Hepatocyte (in vitro differentiated cells): ENCODE data around the gene SGTA. TPM values are rescaled to one million over a fixed set of nuclear protein-coding genes. Genes with fewer than 3 reads are reported as not detected.

Experiments
- DNase-seq: peaks from one replicate; pipeline ENCODE4 v3.0.0-alpha.2; 2016; ENCODE audit warnings: low spot score
- H2AFZ ChIP-seq: fragments of 200-600 bp; sonication (generic); 2 replicates; pipeline ENCODE4 v1.6.0; 2016; ENCODE audit warnings: antibody characterized with exemption, mild to moderate bottlenecking
- H3K27ac ChIP-seq: fragments of 200-600 bp; sonication (generic); 2 replicates; pipeline ENCODE4 v1.5.1; 2016; ENCODE audit warnings: mild to moderate bottlenecking
- H3K27me3 ChIP-seq: fragments of 200-600 bp; sonication (generic); 2 replicates; pipeline ENCODE4 v1.6.1; 2016
- H3K36me3 ChIP-seq: fragments of 200-600 bp; sonication (generic); replicated peaks from 2 replicates; pipeline ENCODE4 v1.5.1; 2016; ENCODE audit warnings: low read depth; ENCODE audit not compliant: insufficient read depth
- H3K4me1 ChIP-seq: fragments of 200-600 bp; sonication (generic); 2 replicates; pipeline ENCODE4 v1.5.1; 2016; ENCODE audit warnings: mild to moderate bottlenecking, moderate library complexity; ENCODE audit not compliant: insufficient read depth
- H3K4me2 ChIP-seq: fragments of 200-600 bp; sonication (generic); 2 replicates; pipeline ENCODE4 v1.6.0; 2016
- H3K4me3 ChIP-seq: fragments of 200-600 bp; sonication (generic); 2 replicates; pipeline ENCODE4 v1.5.1; 2016; ENCODE audit warnings: mild to moderate bottlenecking
- H3K79me2 ChIP-seq: fragments of 200-600 bp; sonication (generic); 2 replicates; pipeline ENCODE4 v1.6.0; 2017; ENCODE audit warnings: mild to moderate bottlenecking
- H3K9me2 ChIP-seq: fragments of 200-600 bp; sonication (generic); replicated peaks from 2 replicates; pipeline ENCODE4 v1.6.0; 2017; ENCODE audit warnings: mild to moderate bottlenecking; ENCODE audit not compliant: insufficient read depth
- H3K9me3 ChIP-seq: fragments of 200-600 bp; sonication (generic); 2 replicates; pipeline ENCODE4 v1.5.1; 2016; ENCODE audit warnings: low read depth, mild to moderate bottlenecking
- H4K20me1 ChIP-seq: fragments of 200-600 bp; sonication (generic); 2 replicates; pipeline ENCODE4 v1.6.0; 2016; ENCODE audit warnings: mild to moderate bottlenecking; ENCODE audit not compliant: insufficient read depth, poor library complexity, severe bottlenecking
- EZH2 ChIP-seq: fragments of 200-600 bp; sonication (generic); IDR thresholded peaks from 2 replicates; pipeline ENCODE4 v1.6.1; 2016; ENCODE audit warnings: antibody characterized with exemption, mild to moderate bottlenecking, borderline replicate concordance
- EZH2phosphoT487 ChIP-seq: fragments of 200-600 bp; sonication (generic); IDR thresholded peaks from one replicate; pipeline ENCODE4 v1.6.1; 2018; ENCODE audit warnings: antibody characterized with exemption, mild to moderate bottlenecking, low read depth, moderate library complexity; ENCODE audit not compliant: unreplicated experiment, severe bottlenecking
- WGBS: methylation state at CpG from one replicate; pipeline ENCODE4 v1.1.6; 2016; ENCODE audit warnings: low lambda C conversion rate; ENCODE audit errors: missing lambda C conversion rate; 5-methylcytosine and 5-hydroxymethylcytosine counted together
- polyA plus RNA-seq: library from polyadenylated mRNA; unstranded; fragments of >200 nt; fragmentation: Nextera tagmentation; extraction: Ambion mirVana; gene quantifications from 2 replicates; pipeline ENCODE4 v1.2.1, GENCODE V29; 2016
- total RNA-seq: library from RNA; depleted of rRNA; stranded (reverse); fragments of >200 nt; gene quantifications from 2 replicates; pipeline ENCODE4 v1.2.3, GENCODE V29; 2014
- TF ChIP-seq, protein P1 (sequence below): fragments of 200-600 bp; sonication (generic); IDR thresholded peaks from 2 replicates; pipeline ENCODE4 v1.5.1; 2016; ENCODE audit warnings: antibody characterized with exemption, mild to moderate bottlenecking; ENCODE audit not compliant: poor library complexity

SGTA gene
- total and polyA plus RNA-seq, 2 experiments from 2014 or later, result 37.4 to 62.8 TPM

DNA sequence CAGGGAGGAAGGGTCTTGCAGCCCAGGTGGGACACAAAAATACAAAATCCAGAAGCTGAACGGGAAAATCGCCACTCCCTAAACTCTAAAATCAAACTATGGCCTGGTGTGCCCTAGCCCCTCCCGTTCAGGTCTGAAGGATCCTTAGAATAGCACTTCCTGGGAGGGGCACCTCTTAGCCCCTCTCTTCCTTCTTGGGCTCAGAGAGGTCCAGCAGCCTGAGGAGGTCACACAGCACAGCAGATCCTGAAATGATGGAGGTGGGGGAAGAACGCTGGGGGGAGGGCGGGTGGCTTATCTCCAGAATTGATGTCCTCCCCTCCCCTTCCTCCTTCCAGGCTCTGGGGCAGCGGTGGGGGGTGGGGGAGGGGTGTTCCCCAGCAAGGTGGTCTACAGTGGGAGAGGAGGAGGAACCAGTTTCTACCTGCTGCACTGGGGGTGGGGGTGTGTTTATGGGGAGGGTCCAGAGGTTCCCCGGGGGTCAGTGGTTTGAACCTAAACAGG is 63.8 kb downstream of the SGTA start:
- WGBS, result 62% methylated on average over 6 of the region's 7 CpGs
- H3K27me3 ChIP-seq, result peaks cover 28% of the 10 kb centered on the region
- H3K27ac ChIP-seq, result no peak overlapping the region

DNA sequence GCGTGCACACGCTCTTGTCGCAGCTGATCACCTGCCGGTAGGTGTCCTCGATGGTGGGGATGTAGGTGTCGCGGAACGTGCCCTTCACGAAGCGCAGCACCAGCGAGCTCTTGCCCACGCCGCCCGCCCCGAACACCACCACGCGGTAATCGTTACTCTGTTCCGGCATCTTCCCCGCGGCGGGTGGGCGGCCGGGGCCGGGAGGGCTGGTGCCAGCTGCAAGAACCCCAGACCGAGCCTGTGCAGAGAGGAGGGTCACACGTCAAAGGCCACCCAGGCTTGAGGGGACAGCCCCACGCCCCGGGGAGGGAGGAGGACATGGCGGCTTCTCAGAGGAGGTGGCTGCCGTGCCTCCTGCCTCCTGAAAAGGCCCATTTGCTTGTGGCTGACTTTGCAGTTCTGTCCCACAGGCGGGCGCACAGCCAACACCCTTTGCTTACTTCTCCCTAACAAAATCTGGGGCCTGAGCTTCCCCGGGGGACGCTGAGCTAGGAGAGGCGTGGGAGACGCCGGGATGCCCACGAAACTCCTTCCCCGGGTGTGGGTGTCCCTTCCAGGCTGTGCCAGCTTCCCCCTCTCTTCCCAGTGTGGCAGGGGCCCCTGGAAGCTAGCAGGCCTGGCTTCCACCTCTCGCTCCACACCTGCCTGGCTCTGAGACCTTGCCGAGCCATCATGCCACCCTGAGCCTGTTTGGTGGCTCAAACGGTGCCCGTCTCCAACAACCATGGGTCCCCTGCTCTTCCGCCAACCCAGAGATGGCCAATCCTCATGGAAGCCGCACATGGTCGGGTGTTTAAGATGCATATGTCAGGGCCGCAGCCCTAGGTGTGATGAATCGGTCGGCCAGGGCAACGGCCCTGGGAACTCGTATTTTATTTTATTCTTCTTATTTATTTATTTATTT is 65.2 kb downstream of the SGTA start:
- DNase-seq, result no peak
- Histone ChIP-seq H3K79me2 (no peaks in the 10 kb centered on the region), H3K27me3 (peaks cover 27% of the 10 kb centered on the region)

More for the DNA sequence above, 63.8 kb downstream of the SGTA start:
- no peaks in the 10 kb centered on the region for H4K20me1 ChIP-seq
- TF ChIP-seq EZH2, result no peak
- TF ChIP-seq, protein P1, sequence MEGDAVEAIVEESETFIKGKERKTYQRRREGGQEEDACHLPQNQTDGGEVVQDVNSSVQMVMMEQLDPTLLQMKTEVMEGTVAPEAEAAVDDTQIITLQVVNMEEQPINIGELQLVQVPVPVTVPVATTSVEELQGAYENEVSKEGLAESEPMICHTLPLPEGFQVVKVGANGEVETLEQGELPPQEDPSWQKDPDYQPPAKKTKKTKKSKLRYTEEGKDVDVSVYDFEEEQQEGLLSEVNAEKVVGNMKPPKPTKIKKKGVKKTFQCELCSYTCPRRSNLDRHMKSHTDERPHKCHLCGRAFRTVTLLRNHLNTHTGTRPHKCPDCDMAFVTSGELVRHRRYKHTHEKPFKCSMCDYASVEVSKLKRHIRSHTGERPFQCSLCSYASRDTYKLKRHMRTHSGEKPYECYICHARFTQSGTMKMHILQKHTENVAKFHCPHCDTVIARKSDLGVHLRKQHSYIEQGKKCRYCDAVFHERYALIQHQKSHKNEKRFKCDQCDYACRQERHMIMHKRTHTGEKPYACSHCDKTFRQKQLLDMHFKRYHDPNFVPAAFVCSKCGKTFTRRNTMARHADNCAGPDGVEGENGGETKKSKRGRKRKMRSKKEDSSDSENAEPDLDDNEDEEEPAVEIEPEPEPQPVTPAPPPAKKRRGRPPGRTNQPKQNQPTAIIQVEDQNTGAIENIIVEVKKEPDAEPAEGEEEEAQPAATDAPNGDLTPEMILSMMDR, result no peak
- no peak for TF ChIP-seq EZH2phosphoT487
- H3K79me2 ChIP-seq, result no peaks in the 10 kb centered on the region
- H3K4me2 ChIP-seq, result no peak overlapping the region
- no peaks in the 10 kb centered on the region for H3K9me2 ChIP-seq
- H2AFZ ChIP-seq, result no peak overlapping the region
- H3K9me3 ChIP-seq, result no peaks in the 10 kb centered on the region
- no peaks in the 10 kb centered on the region for H3K36me3 ChIP-seq
- no peak for DNase-seq
- H3K4me3 ChIP-seq, result no peak overlapping the region
- H3K4me1 ChIP-seq, result peaks cover 5% of the 10 kb centered on the region

DNA sequence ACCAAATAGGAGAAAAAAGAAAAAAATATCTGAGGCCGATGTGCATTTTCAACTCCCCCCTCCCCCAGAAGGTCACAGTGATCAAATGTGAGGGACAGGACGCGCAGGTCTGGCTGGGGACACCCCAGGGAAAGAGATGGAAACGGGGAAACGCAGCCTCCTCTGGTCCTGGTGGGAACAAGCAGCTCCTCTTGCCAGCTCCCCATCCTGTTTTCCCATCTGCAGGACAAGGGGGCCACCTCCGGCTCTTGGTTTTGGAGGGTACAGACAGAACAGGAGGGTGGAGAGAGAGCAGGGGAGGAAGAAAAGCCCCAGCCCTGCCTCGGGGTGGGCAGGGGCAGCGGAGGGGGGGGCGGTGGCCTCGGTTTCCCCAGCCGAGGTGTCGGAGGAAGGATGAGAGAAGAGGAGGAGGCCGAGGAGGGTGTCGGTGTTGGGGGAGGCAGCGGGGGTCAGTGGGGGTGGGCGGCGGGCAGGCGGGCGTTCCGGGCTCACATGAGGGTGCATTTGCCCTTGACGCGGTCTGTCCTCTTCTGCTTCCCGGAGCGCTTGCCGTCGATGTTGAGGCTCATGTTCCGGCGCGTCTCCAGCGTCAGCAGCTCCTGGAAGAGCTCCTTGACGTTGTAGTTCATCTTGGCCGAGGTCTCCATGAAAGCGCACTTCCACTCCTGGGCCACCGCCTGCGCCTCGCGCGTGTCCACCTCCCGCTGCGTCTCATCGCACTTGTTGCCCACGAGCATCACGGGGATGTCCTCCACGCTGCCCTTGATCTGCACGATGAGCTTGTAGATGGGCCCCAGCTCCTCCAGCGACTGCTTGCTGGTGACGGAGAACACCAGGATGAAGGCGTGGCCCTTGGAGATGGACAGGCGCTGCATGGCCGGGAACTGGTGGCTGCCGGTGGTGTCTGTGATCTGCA is 66.1 kb downstream of the SGTA start:
- no peaks in the 10 kb centered on the region for H3K36me3 ChIP-seq
- H3K4me2 ChIP-seq, result no peak overlapping the region
- H3K4me3 ChIP-seq, result no peak overlapping the region
- TF ChIP-seq, protein P1, result no peak
- TF ChIP-seq EZH2 (no peak), EZH2phosphoT487 (no peak)
- H3K9me3 ChIP-seq, result no peaks in the 10 kb centered on the region
- no peak overlapping the region for H3K27ac ChIP-seq
- no peak for DNase-seq
- peaks cover 18% of the 10 kb centered on the region for H3K27me3 ChIP-seq
- no peak overlapping the region for H2AFZ ChIP-seq
- 93% methylated on average over 29 of the region's 51 CpGs for WGBS
- no peaks in the 10 kb centered on the region for H4K20me1 ChIP-seq
- H3K4me1 ChIP-seq, result peaks cover 5% of the 10 kb centered on the region
- H3K79me2 ChIP-seq, result no peaks in the 10 kb centered on the region
- no peaks in the 10 kb centered on the region for H3K9me2 ChIP-seq

More for the DNA sequence above, 65.2 kb downstream of the SGTA start:
- no peaks in the 10 kb centered on the region for H3K36me3 ChIP-seq
- H4K20me1 ChIP-seq, result no peaks in the 10 kb centered on the region
- H3K9me2 ChIP-seq, result no peaks in the 10 kb centered on the region
- no peak overlapping the region for H3K4me3 ChIP-seq
- H2AFZ ChIP-seq, result no peak overlapping the region
- no peak overlapping the region for H3K27ac ChIP-seq
- no peaks in the 10 kb centered on the region for H3K9me3 ChIP-seq
- H3K4me2 ChIP-seq, result no peak overlapping the region
- peaks cover 5% of the 10 kb centered on the region for H3K4me1 ChIP-seq
- no peak for TF ChIP-seq EZH2
- no peak for TF ChIP-seq EZH2phosphoT487
- TF ChIP-seq, protein P1, result no peak
- 96% methylated on average over 39 of the region's 52 CpGs for WGBS
